ENCODE results near the gene RMP24.

RMP24 gene

GRCh38 chr18:35979112-35979511 is 6.6 kb downstream of the RMP24 start:
- TF ChIP-seq POLR2A (IDR thresholded peaks at IDR 0.05; ENCODE audit: low read depth), result no peak
- no peak for TF ChIP-seq CTCF (IDR thresholded peaks at IDR 0.05)
- no peak for TF ChIP-seq POLR2AphosphoS5 (IDR thresholded peaks at IDR 0.05)
- TF ChIP-seq EP300 (IDR thresholded peaks at IDR 0.05), result no peak
- Histone ChIP-seq H3K36me3 (peaks cover 39 to 79% (median 73%) of the 10 kb centered on the region in 4 donors), H3K9me3 (no peaks in the 10 kb centered on the region), H3K27ac (replicated peaks in 1 of 4) (no peak overlapping the region), H3K4me3 (no peak overlapping the region), H3K27me3 (no peaks in the 10 kb centered on the region), H3K4me1 (peaks cover under 1 to 7% (median 5%) of the 10 kb centered on the region in 4 donors)
- intact Hi-C loops (cut with DNase I), result no loop called here
- no peak for DNase-seq (ENCODE audit: extremely low spot score)

GRCh38 chr18:35982409-35983114 is 10.1 kb downstream of the RMP24 start:
- H3K36me3 ChIP-seq, result peaks cover 27 to 60% (median 50%) of the 10 kb centered on the region in 4 donors

GRCh38 chr18:35983147-35983546 is 10.7 kb downstream of the RMP24 start:
- H3K27me3 ChIP-seq, result no peaks in the 10 kb centered on the region
- peaks cover 21 to 60% (median 46%) of the 10 kb centered on the region in 4 donors for H3K36me3 ChIP-seq

More at GRCh38 chr18:35982409-35983114, 10.1 kb downstream of the RMP24 start:
- no peaks in the 10 kb centered on the region for H3K4me1 ChIP-seq
- H3K27me3 ChIP-seq, result no peaks in the 10 kb centered on the region
- H3K27ac ChIP-seq (replicated peaks in 1 of 4), result no peak overlapping the region
- no peak for DNase-seq (ENCODE audit: extremely low spot score)
- H3K4me3 ChIP-seq, result no peak overlapping the region
- TF ChIP-seq EP300 (IDR thresholded peaks at IDR 0.05) (no peak), CTCF (IDR thresholded peaks at IDR 0.05) (no peak), POLR2AphosphoS5 (IDR thresholded peaks at IDR 0.05) (no peak), POLR2A (IDR thresholded peaks at IDR 0.05; ENCODE audit: low read depth) (no peak)
- no peaks in the 10 kb centered on the region for H3K9me3 ChIP-seq
- intact Hi-C loops (cut with DNase I), result no loop called here
- WGBS, result 80% methylated on average over 2 of the region's 2 CpGs

GRCh38 chr18:35983818-35984217 is 11.3 kb downstream of the RMP24 start:
- no peak for DNase-seq (ENCODE audit: extremely low spot score)
- no peaks in the 10 kb centered on the region for H3K4me1 ChIP-seq
- H3K27ac ChIP-seq (replicated peaks in 1 of 4), result no peak overlapping the region
- no peak overlapping the region for H3K4me3 ChIP-seq
- H3K9me3 ChIP-seq, result no peaks in the 10 kb centered on the region
- H3K27me3 ChIP-seq, result no peaks in the 10 kb centered on the region
- H3K36me3 ChIP-seq, result peaks cover 14 to 60% (median 39%) of the 10 kb centered on the region in 4 donors
- TF ChIP-seq POLR2AphosphoS5 (IDR thresholded peaks at IDR 0.05) (no peak), EP300 (IDR thresholded peaks at IDR 0.05) (no peak), POLR2A (IDR thresholded peaks at IDR 0.05; ENCODE audit: low read depth) (no peak), CTCF (IDR thresholded peaks at IDR 0.05) (no peak)
- intact Hi-C loops (cut with DNase I), result no loop called here
- WGBS, result 94% methylated on average over 5 of the region's 5 CpGs

More at GRCh38 chr18:35983147-35983546, 10.7 kb downstream of the RMP24 start:
- no peak for TF ChIP-seq EP300 (IDR thresholded peaks at IDR 0.05)
- TF ChIP-seq POLR2A (IDR thresholded peaks at IDR 0.05; ENCODE audit: low read depth), result no peak
- no peak for TF ChIP-seq CTCF (IDR thresholded peaks at IDR 0.05)
- TF ChIP-seq POLR2AphosphoS5 (IDR thresholded peaks at IDR 0.05), result no peak
- Histone ChIP-seq H3K4me1 (no peaks in the 10 kb centered on the region), H3K27ac (replicated peaks in 1 of 4) (no peak overlapping the region), H3K4me3 (no peak overlapping the region), H3K9me3 (no peaks in the 10 kb centered on the region)
- no peak for DNase-seq (ENCODE audit: extremely low spot score)
- intact Hi-C loops (cut with DNase I), result no loop called here

- H3K9me3 ChIP-seq, result no peaks in the 10 kb centered on the region
- H3K4me3 ChIP-seq, result no peak overlapping the region
- H3K27ac ChIP-seq (replicated peaks in 1 of 4), result no peak overlapping the region
- peaks cover 6 to 52% (median 21%) of the 10 kb centered on the region in 4 donors for H3K36me3 ChIP-seq
- H3K4me1 ChIP-seq, result no peaks in the 10 kb centered on the region
- no peak for DNase-seq (ENCODE audit: extremely low spot score)
- no peaks in the 10 kb centered on the region for H3K27me3 ChIP-seq
- TF ChIP-seq POLR2A (IDR thresholded peaks at IDR 0.05; ENCODE audit: low read depth) (no peak), EP300 (IDR thresholded peaks at IDR 0.05) (no peak), POLR2AphosphoS5 (IDR thresholded peaks at IDR 0.05) (no peak), CTCF (IDR thresholded peaks at IDR 0.05) (no peak)
- intact Hi-C loops (cut with DNase I), result no loop called here
Measured at GRCh38 chr18:35991696-35992095, 19.2 kb downstream of the RMP24 start.
